Measurements from ENCODE around the gene RASSF9.

GRCh38 chr12:85804663-85805062, 31.5 kb downstream of the RASSF9 start:
- TF ChIP-seq, protein P1, sequence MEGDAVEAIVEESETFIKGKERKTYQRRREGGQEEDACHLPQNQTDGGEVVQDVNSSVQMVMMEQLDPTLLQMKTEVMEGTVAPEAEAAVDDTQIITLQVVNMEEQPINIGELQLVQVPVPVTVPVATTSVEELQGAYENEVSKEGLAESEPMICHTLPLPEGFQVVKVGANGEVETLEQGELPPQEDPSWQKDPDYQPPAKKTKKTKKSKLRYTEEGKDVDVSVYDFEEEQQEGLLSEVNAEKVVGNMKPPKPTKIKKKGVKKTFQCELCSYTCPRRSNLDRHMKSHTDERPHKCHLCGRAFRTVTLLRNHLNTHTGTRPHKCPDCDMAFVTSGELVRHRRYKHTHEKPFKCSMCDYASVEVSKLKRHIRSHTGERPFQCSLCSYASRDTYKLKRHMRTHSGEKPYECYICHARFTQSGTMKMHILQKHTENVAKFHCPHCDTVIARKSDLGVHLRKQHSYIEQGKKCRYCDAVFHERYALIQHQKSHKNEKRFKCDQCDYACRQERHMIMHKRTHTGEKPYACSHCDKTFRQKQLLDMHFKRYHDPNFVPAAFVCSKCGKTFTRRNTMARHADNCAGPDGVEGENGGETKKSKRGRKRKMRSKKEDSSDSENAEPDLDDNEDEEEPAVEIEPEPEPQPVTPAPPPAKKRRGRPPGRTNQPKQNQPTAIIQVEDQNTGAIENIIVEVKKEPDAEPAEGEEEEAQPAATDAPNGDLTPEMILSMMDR (IDR thresholded peaks at IDR 0.05), result no peak
- no peak for TF ChIP-seq POLR2A (IDR thresholded peaks at IDR 0.05)
